MM.1S (cell line): ENCODE measurements around the gene PHACTR1.

Experiments
- CTCF ChIP-seq: fragments of 300-600 bp; sonication (generic); IDR thresholded peaks from 2 replicates; pipeline ENCODE4 v1.5.1; 2016; ENCODE audit warnings: antibody characterized with exemption, low read length, mixed read lengths
- EZH2 ChIP-seq: fragments of 300-600 bp; sonication (generic); optimal IDR thresholded peaks from 2 replicates; pipeline ENCODE3; 2017; ENCODE audit warnings: low read depth, mild to moderate bottlenecking, antibody characterized with exemption, low read length, mixed read lengths
- EZH2phosphoT487 ChIP-seq: fragments of 300-600 bp; sonication (generic); IDR thresholded peaks from 2 replicates; pipeline ENCODE4 v1.6.1; 2018; ENCODE audit warnings: antibody characterized with exemption, low read length

- TF ChIP-seq CTCF = no peak
- no peak for TF ChIP-seq EZH2
- TF ChIP-seq EZH2phosphoT487 = no peak
These were observed 158.5 kb downstream of the PHACTR1 start for GRCh38 chr6:12875051-12875450.
